T-cell (primary cell): ENCODE results near the gene NT5C1A. TPM values are rescaled to one million over a fixed set of nuclear protein-coding genes. Genes with fewer than 3 reads are reported as not detected.

Source experiments
- ATAC-seq, 4 experiments: fragments of 200-7000 bp in 3 of 4; fragments of 150-1000 bp in 1 of 4; cut with Tn5 transposase; replicated peaks in 1 of 4; 1 replicate in 3 of 4; 2 replicates in 1 of 4; pipeline ENCODE4 v1.10.0; 2021; ENCODE audit warnings: moderate library complexity in 3 of 4, mild to moderate bottlenecking in 2 of 4, moderate number of reproducible peaks in 1 of 4
- CTCF ChIA-PET, 2 donors: fragments of 300-600 bp; sonication (Branson Sonifier 250); formaldehyde crosslinking; loops; one replicate each; lab custom pipeline; 2022; ENCODE audit warnings: antibody characterized with exemption in 2 of 2; lab: Charles Lee
- POLR2A ChIA-PET, 2 donors: fragments of 300-600 bp; sonication (Branson Sonifier 250); formaldehyde crosslinking; loops; one replicate each; lab custom pipeline; 2022; ENCODE audit warnings: antibody characterized with exemption in 2 of 2; lab: Charles Lee
- DNase-seq, 35 experiments: peaks; one replicate each; pipeline versions ENCODE4 v3.0.0 to v3.0.0-alpha.2; 2013 to 2023
- H3K27ac ChIP-seq: one replicate; pipeline ENCODE4 v1.5.1; 2013; ENCODE audit warnings: low read length
- H3K27me3 ChIP-seq, 2 experiments: replicated peaks in 1 of 2; 1 replicate in 1 of 2; 2 replicates in 1 of 2; pipeline versions ENCODE4 v1.6.1 to v1.7.0; 2013; ENCODE audit warnings: low read length in 1 of 2, mixed read lengths in 1 of 2; ENCODE audit not compliant: control insufficient read depth in 2 of 2, insufficient read depth in 2 of 2; ENCODE audit errors: extremely low read depth in 1 of 2
- H3K36me3 ChIP-seq, 2 donors: 1 replicate in 1 of 2; 2 replicates in 1 of 2; pipeline versions ENCODE4 v1.6.1 to v1.7.0; 2013; ENCODE audit warnings: low read length in 1 of 2; ENCODE audit not compliant: control insufficient read depth in 2 of 2, insufficient read depth in 1 of 2; ENCODE audit errors: extremely low read depth in 1 of 2
- H3K4me1 ChIP-seq, 2 experiments: 1 replicate in 1 of 2; 2 replicates in 1 of 2; pipeline versions ENCODE4 v1.6.1 to v1.7.0; 2013; ENCODE audit warnings: low read length in 2 of 2, mixed read lengths in 1 of 2; ENCODE audit not compliant: insufficient read depth in 2 of 2, control insufficient read depth in 1 of 2; ENCODE audit errors: extremely low read depth in 1 of 2
- H3K4me3 ChIP-seq, 2 donors: 1 replicate in 1 of 2; 2 replicates in 1 of 2; pipeline versions ENCODE4 v1.5.1 to v1.7.0; 2013; ENCODE audit warnings: mild to moderate bottlenecking in 2 of 2, low read length in 1 of 2, moderate library complexity in 1 of 2; ENCODE audit not compliant: control insufficient read depth in 1 of 2; ENCODE audit errors: extremely low read depth in 1 of 2
- H3K9me3 ChIP-seq: 2 replicates; pipeline ENCODE4 v1.7.0; 2013
- H3K27ac Mint-ChIP-seq, 2 donors: one replicate each; pipeline ENCODE4 v1.8.0; 2020 to 2021; ENCODE audit warnings: mild to moderate bottlenecking in 2 of 2, mixed read lengths in 2 of 2
- H3K27me3 Mint-ChIP-seq, 2 donors: one replicate each; pipeline ENCODE4 v1.8.0; 2021 to 2022; ENCODE audit warnings: mixed read lengths in 2 of 2
- H3K36me3 Mint-ChIP-seq: one replicate; pipeline ENCODE4 v1.8.0; 2021; ENCODE audit warnings: mixed read lengths
- H3K4me1 Mint-ChIP-seq, 3 donors: one replicate each; pipeline ENCODE4 v1.8.0; 2020 to 2022; ENCODE audit warnings: mixed read lengths in 3 of 3, mild to moderate bottlenecking in 1 of 3
- H3K4me3 Mint-ChIP-seq, 3 donors: one replicate each; pipeline ENCODE4 v1.8.0; 2020 to 2022; ENCODE audit warnings: mild to moderate bottlenecking in 3 of 3, mixed read lengths in 3 of 3, moderate library complexity in 3 of 3
- H3K9me3 Mint-ChIP-seq, 3 donors: one replicate each; pipeline ENCODE4 v1.8.0; 2020 to 2022; ENCODE audit warnings: mixed read lengths in 3 of 3
- WGBS: methylation state at CpG from one replicate; pipeline ENCODE4 v1.1.5; 2013; ENCODE audit warnings: missing lambda C conversion rate; ENCODE audit not compliant: insufficient coverage; 5-methylcytosine and 5-hydroxymethylcytosine counted together
- total RNA-seq, 35 experiments: library from RNA in 6 of 35; stranded (reverse) in 6 of 35; fragments of 120-200 nt in 1 of 35; gene quantifications; one replicate each; pipeline versions ENCODE4 v1.2.1 to v1.2.4 and lab custom pipeline; 2013 to 2026

NT5C1A gene
- total RNA-seq, 5 donors from 2014 or later (not counting 1 experiment from before 2014, with no cell fraction given), result 0.22 to 1.3 (median 0.42) TPM; not detected in 1

GRCh38 chr1:39632682-39633417, 39.1 kb downstream of the NT5C1A start:
- WGBS, result 74% methylated on average over 53 of the region's 61 CpGs
- H3K36me3 ChIP-seq, result no peaks in the 10 kb centered on the region
- Mint-ChIP-seq H3K27ac (no peak overlapping the region), H3K27me3 (peaks cover 32 to 38% of the 10 kb centered on the region in 2 donors), H3K9me3 (no peaks in the 10 kb centered on the region), H3K4me3 (no peak overlapping the region), H3K36me3 (no peaks in the 10 kb centered on the region), H3K4me1 (no peaks in the 10 kb centered on the region)
- ChIA-PET CTCF (interaction anchor here in 1 of 2 donors (0.7 kb wide), 1 partner anchor 25 kb away, joined by 3 read pairs; no protein-coding TSS in a partner anchor), POLR2A (no interaction called here)
- DNase-seq (no peak), ATAC-seq (no peak)
- peaks cover 7 to 24% of the 10 kb centered on the region in 2 experiments for H3K27me3 ChIP-seq
- no peaks in the 10 kb centered on the region for H3K9me3 ChIP-seq
- no peak overlapping the region for H3K4me3 ChIP-seq
- no peaks in the 10 kb centered on the region for H3K4me1 ChIP-seq
- H3K27ac ChIP-seq, result no peak overlapping the region

GRCh38 chr1:39632323-39632681, 39.6 kb downstream of the NT5C1A start:
- Histone ChIP-seq H3K27me3 (peaks cover 5 to 19% of the 10 kb centered on the region in 2 experiments), H3K9me3 (no peaks in the 10 kb centered on the region), H3K36me3 (no peaks in the 10 kb centered on the region), H3K27ac (no peak overlapping the region), H3K4me1 (no peaks in the 10 kb centered on the region), H3K4me3 (no peak overlapping the region)
- Mint-ChIP-seq H3K27me3 (peaks cover 26 to 34% of the 10 kb centered on the region in 2 donors), H3K4me3 (no peak overlapping the region), H3K36me3 (no peaks in the 10 kb centered on the region), H3K9me3 (no peaks in the 10 kb centered on the region), H3K27ac (no peak overlapping the region), H3K4me1 (no peaks in the 10 kb centered on the region)
- ATAC-seq, result no peak
- whole genome bisulfite sequencing, result 94% methylated on average over 5 of the region's 5 CpGs
- CTCF ChIA-PET, result no interaction called here
- no peak for DNase-seq
- POLR2A ChIA-PET, result no interaction called here

- Mint-ChIP-seq H3K27me3 (peaks cover 21 to 28% of the 10 kb centered on the region in 2 donors), H3K27ac (no peak overlapping the region), H3K36me3 (no peaks in the 10 kb centered on the region), H3K4me3 (no peak overlapping the region), H3K9me3 (no peaks in the 10 kb centered on the region), H3K4me1 (no peaks in the 10 kb centered on the region)
- ChIA-PET POLR2A (no interaction called here), CTCF (no interaction called here)
- Histone ChIP-seq H3K9me3 (no peaks in the 10 kb centered on the region), H3K4me3 (no peak overlapping the region), H3K36me3 (no peaks in the 10 kb centered on the region), H3K4me1 (no peaks in the 10 kb centered on the region), H3K27me3 (peaks cover 5 to 19% of the 10 kb centered on the region in 2 experiments), H3K27ac (no peak overlapping the region)
- no peak for DNase-seq
- 64% methylated on average over 6 of the region's 16 CpGs for WGBS
- ATAC-seq, result no peak
These were observed 40.3 kb downstream of the NT5C1A start for GRCh38 chr1:39631361-39632322.

GRCh38 chr1:39628807-39629350, 43.0 kb downstream of the NT5C1A start:
- no peak for DNase-seq
- ChIA-PET POLR2A (no interaction called here), CTCF (no interaction called here)
- Histone ChIP-seq H3K36me3 (no peaks in the 10 kb centered on the region), H3K27me3 (peaks cover 5 to 29% of the 10 kb centered on the region in 2 experiments), H3K4me1 (no peaks in the 10 kb centered on the region), H3K27ac (no peak overlapping the region), H3K9me3 (no peaks in the 10 kb centered on the region), H3K4me3 (no peak overlapping the region)
- Mint-ChIP-seq H3K27ac (no peak overlapping the region), H3K36me3 (no peaks in the 10 kb centered on the region), H3K4me3 (no peak overlapping the region), H3K4me1 (no peaks in the 10 kb centered on the region), H3K9me3 (no peaks in the 10 kb centered on the region), H3K27me3 (peaks cover 7 to 22% of the 10 kb centered on the region in 2 donors)
- ATAC-seq, result no peak
- no CpG with 5 or more reads among the region's 11 CpGs for WGBS

- H3K9me3 ChIP-seq, result no peaks in the 10 kb centered on the region
- ATAC-seq, result no peak
These were observed 45.3 kb downstream of the NT5C1A start for GRCh38 chr1:39626646-39627045.

More at GRCh38 chr1:39626646-39627045, 45.3 kb downstream of the NT5C1A start:
- CTCF ChIA-PET, result no interaction called here
- no peak for DNase-seq
- Histone ChIP-seq H3K4me1 (no peaks in the 10 kb centered on the region), H3K4me3 (no peak overlapping the region), H3K36me3 (no peaks in the 10 kb centered on the region), H3K27ac (no peak overlapping the region), H3K27me3 (peaks cover 2 to 29% of the 10 kb centered on the region in 2 experiments)
- Mint-ChIP-seq H3K9me3 (no peaks in the 10 kb centered on the region), H3K4me3 (no peak overlapping the region), H3K36me3 (no peaks in the 10 kb centered on the region), H3K27me3 (peaks cover 7 to 20% of the 10 kb centered on the region in 2 donors), H3K4me1 (no peaks in the 10 kb centered on the region), H3K27ac (no peak overlapping the region)
- WGBS, result 91% methylated on average over 16 of the region's 16 CpGs
- POLR2A ChIA-PET, result no interaction called here
